ENCODE data around the gene ARMH4. TPM values are rescaled to one million over a fixed set of nuclear protein-coding genes. Genes with fewer than 3 reads are reported as not detected.

Gene ARMH4
- polyA plus RNA-seq (2013, experiment 1 of 2; ENCODE audit: insufficient read length), result 18.3 TPM
- 17.3 TPM for polyA plus RNA-seq (2013, experiment 2 of 2; ENCODE audit: insufficient read length)

- peak; percentile 87 for DNase-seq
Measured at GRCh38 chr14:58152014-58152857, at the start of gene ARMH4. Gene ARMH4, minus strand, starts transcription at chr14:58152213. Its CDS starts 12,855 bp downstream, at chr14:58139358.

GRCh38 chr14:58200846-58201245, 48.8 kb upstream of the ARMH4 start:
- DNase-seq, result no peak

GRCh38 chr14:58200480-58200841, 48.4 kb upstream of the ARMH4 start:
- no peak for DNase-seq

- peak; percentile 77 for DNase-seq
Measured at GRCh38 chr14:58199726-58200479, 47.9 kb upstream of the ARMH4 start, which contains the start of gene ACTR10. Gene ACTR10, plus strand, starts transcription at chr14:58200149. Its CDS starts 69 bp downstream, at chr14:58200218.

DNA sequence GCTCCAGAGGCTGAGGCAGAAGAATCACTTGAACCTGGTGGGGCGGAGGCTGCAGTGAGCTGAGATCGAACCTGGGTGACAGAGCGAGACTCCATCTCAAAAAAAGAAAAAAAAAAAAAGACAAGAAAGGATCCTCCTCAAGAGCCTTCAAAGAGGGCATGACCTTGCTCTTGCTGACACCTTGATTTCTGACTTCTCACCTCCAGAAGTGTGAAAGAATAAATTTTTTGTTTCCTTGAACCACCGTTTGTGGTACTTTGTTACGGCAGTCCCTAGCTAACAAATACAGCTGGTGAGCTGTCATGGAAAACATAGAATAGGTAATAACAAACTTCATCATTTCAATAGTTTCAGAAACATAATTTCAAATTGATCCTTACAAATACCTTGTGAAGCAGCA, 46.1 kb upstream of the ARMH4 start:
- no peak for DNase-seq

DNA sequence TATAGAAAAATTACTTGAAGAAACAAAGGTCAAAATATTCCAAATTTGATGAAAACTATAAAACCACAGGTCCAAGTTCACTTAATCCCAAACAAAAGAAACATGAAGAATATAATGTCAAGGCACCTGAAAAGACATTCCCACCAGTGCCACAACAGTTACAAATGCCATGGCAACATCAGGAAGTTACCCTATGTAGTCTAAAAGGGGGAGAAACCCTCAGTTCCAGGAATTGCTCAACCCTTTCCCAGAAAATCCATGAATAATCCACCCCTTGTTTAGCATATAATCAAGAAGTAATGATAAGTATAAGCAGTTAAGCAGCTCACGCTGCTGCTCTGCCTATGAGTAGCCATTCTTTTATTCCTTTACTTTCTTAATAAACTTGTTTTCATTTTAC, 44.2 kb upstream of the ARMH4 start:
- no peak for DNase-seq

GRCh38 chr14:58193542-58193941, 41.5 kb upstream of the ARMH4 start:
- DNase-seq, result no peak

DNA sequence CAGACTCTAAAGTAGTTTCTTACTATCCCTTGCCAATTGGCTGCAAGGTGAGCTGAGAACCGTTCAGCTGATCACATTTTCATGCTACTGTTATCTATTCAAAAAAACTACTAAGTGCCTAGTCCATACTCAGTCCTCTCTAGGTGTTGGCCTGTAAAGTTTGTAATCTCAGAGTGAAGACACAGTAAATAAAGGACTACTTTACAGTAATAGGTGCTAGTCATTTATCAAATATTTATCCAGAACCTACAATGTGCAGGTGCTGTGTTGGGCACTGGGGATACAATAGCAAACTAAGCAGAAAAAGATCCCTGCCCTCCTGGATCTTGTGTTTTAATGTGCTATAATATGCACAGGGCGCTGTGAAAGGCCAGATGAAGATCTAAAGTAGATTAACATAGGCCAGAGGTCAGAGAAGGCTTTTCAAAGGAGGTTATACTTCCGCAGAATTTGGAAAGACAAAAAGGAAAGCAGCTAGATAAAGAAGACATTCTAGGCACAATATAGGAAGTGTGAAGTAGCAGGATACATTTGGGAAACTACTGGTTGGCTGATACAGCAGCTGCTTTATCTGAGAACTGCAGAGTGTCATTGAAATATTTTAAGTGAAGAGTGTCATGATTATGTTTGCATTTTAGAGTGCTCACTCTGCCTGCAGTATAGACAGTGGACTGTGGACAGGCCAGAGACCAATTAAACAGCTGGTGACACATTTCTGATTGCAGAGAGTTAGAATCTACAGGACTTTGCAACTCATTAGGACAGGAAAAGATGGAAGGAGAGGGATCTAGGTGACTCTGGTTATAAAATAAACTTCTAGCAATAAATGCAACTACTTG, 40.0 kb upstream of the ARMH4 start:
- no peak for DNase-seq

DNA sequence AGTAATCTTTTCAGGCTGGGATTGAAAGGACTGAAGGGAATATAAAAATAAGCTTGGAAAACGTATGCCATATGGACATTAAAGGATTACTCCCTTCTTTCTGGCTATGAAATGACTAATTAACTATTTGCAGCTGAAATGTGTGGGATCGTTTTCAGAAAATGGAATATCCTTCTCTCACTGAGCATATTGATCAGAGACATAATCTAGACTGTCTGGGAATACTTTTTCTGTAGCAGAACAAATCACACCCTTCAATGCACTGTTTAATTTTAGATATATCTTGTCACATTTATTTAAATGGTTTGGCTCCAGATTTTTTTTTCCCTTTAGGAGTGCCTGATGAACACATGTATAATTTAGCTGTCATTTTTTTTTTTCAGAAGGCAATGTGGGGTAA, 37.2 kb upstream of the ARMH4 start:
- DNase-seq, result no peak

GRCh38 chr14:58177125-58177524, 25.1 kb upstream of the ARMH4 start:
- no peak for DNase-seq

GRCh38 chr14:58171090-58171489, 19.1 kb upstream of the ARMH4 start:
- peak; percentile 87 for DNase-seq

DNA sequence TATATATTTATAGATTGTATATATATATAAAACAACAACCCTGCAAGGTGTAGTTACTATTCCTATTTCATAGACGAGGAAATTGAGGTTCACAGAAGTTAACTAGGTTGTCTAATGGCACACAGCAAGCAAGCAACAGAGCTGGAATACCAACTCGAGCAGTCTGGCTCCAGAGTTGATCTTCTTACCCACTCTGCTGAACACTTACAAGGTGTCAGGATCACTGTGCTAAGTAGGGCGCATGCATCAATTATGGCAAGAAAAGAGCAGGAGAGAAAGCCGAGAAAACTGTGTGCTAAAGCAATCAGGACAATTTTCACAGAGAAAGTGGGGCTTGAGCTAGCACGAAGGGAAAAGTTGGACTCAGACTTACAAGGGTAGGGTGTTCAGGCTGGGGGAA, 15.9 kb upstream of the ARMH4 start:
- DNase-seq, result no peak

DNA sequence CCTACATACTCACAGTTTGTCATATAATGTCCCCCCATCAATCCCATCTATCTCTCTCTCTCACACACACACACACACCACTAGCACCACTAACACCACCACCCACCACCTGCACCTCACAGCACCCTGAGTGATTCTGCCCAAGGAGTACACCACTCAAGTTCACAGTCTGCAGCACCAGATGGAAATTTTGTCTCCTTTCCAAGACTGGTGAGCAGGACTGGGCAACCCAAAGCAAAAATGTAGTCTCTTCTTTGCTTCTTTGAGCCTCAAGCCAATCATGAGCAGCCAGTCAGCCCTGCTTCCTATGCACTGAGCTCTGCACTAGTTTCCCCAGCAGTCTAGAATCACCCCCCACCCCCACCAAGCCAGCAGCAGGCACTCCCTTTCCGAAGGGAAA, 15.0 kb upstream of the ARMH4 start:
- peak; percentile 3 for DNase-seq

DNA sequence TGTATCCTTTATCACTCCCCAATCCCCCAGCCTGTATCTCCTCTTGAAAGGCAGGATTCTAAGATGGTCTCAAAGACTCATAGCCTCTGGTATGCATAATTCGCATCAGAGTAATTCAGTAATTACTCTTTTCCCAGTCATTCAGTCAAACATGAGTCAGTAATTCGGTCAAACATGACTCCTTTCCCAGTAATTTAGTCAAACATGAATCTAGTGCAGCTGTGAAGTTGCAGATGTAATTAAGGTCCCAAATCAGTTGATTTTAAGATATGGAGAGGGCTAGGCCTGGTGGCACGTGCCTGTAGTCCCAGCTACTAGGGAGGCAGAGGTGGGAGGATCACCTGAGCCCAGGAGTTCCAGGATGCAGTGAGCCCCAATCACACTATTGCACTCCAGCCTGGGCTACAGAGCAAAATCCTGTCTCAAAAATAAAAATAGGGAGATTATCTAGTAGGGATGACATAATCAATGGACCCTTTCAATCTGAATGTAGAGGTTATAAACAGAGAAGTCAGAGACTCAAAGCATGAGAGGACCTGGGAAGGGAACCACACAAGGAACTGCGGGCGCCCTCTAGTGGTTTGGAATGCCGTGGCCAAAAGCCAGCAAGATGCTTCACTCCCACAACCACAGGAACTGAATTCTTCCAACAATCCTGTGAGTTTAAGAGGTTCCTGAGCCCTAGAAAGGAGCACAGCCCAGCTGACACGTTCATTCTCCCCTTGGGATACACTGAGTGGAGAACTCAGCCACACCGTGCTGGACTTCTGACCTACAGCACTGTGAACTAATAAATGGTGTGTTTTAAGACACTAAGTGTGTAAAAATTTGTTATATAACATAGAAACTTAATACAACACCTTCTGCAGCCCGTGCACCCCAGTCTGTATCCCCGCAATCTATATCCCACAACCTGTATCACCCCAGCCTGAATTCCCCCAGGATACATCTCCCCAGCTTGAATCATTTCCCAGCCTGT, 14.3 kb upstream of the ARMH4 start:
- DNase-seq, result peak; percentile 85

DNA sequence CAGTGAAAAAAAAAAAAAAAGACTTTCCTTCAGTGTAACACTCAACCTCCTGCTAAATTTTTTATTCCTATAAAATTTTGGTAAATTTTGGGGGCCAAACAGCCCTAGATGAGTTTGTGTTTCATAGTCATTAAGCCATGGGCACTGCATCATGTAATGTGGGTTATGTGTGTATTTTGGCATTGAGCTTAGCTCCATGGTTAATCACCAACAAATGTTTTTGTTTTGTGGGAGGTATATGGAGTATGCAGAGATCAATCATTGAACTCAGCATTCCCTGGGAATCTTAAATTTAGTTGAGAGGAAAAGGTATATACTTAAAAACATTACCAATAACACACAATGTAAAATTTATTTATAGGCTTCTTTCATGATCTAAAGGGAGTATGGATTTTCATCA, 8.5 kb upstream of the ARMH4 start:
- no peak for DNase-seq

DNA sequence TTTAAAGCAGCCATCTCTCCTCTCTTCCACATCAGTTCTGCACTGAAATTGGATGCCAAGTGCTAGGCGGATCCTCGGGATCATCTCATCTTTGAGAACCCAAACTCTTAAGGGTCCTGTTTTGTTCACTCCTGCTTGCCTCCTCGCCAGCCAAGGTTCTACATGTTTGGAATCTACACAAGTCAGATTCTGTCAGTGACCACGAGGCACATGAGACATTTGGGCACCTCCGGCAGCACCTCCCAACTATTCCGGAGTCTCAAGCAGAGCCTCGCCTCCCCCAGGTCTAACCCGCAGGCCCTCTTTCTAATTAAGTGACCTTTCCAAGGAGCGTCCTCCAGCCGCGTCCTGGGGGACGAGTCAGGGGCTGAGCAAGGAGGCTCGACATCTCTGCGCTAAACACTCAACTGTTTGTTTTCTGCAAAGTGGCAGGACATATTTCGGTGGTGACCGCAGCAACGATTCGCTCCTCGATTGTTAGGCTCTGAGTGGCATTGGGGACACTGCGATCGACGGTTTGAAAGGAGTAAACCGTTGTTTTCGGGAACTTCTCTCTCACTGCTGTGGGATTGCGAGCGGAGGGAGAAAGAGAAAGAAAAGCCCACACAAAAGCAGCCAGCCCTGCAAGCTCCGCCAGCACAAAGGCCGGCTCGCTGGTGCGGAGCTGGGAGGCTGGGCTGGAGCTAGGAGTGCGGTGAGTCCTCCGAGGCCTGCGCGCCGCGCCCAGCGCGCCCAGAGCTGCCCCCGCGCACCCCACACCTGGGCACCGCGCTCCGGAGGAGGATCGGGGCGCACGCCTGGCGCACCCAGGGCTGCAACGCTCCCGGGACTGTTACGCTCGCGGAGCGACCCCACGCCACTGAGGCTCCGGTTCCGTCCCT, 640 bp downstream of the ARMH4 start:
- DNase-seq, result peak; percentile 39

DNA sequence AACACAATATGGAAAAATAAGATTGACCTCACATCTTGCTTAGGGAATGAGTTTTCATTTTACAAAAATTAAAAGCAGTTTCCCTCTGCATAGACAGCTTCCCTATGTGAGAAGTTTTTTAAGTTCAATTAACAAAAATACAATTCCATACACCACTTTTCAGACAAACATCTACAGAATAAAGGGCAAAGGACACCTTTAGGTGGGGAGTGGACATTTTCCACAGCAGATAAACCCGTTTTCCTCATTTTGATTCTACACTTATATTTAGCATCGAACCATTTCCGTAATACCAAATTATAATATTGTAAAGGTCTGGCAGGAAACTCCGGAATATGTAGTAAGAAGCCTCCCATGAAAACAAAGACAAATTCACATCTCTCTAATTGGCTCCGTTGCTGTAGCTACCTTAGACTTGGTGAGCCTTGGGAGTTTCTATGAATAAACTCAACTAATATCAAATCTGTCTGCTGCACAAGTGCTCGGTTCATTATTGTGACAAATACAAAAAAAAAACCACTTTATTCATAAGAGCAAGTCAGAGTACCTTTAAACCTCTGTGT, 1.7 kb downstream of the ARMH4 start:
- DNase-seq, result no peak

DNA sequence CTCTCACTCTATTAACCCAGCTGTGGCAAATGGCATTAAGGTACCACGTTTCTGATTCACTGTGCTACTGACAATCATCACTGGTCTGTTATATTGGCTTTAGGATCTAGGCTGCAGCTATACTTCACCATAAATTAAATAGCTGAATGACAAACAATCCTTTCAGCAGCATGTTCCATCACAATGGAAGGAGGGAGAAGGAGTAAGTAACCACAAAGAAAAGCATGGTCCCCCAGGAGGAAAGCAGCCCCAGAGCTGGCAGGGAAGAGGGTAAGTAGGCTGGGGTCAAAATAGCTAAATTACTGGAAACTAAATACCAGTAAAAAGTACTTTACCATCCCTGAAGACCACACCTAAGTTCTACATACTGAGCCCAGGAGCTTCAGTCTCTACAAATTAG, 2.8 kb downstream of the ARMH4 start:
- no peak for DNase-seq

GRCh38 chr14:58146399-58146798, 5.6 kb downstream of the ARMH4 start:
- no peak for DNase-seq

DNA sequence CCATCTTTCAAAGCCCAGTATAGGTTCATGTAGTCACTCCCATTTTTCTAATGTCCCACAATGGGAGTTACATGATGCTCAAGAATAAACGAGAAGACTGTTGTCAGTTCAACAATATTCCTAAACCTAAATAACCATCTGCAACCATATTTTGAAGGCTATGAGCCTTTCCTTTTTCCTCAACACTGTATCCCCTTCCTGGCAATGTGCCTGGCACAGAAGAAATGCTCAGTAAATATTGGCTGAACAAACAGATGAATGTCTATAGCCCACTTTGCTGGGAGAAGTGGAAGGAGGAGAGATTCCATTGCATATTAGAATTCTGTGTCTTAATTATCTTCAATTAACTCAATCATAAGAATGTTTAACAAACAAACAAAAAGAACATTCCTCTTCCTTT, 6.1 kb downstream of the ARMH4 start:
- no peak for DNase-seq
